BJ (cell line): ENCODE measurements around the gene BCL6B. TPM values are rescaled to one million over a fixed set of nuclear protein-coding genes. Genes with fewer than 3 reads are reported as not detected.

Experiments
- CTCF ChIA-PET: fragments of 350-600 bp; formaldehyde crosslinking; extraction: SDS; loops from one replicate; lab custom pipeline; 2021; ENCODE audit warnings: antibody characterized with exemption, inconsistent platforms; lab: Yijun Ruan, JAX
- POLR2A ChIA-PET: fragments of 300-600 bp; sonication (Branson Sonifier 250); formaldehyde crosslinking; extraction: SDS; loops from one replicate; lab custom pipeline; 2021; ENCODE audit warnings: antibody characterized with exemption; lab: Charles Lee
- DNase-seq: peaks from one replicate; pipeline ENCODE4 v3.0.0-alpha.2; 2011; ENCODE audit warnings: low read depth
- H3K27me3 ChIP-seq: 2 replicates; pipeline ENCODE4 v1.6.0; 2011; ENCODE audit warnings: low read length; ENCODE audit not compliant: control insufficient read depth, insufficient read depth
- H3K36me3 ChIP-seq: 2 replicates; pipeline ENCODE4 v1.5.1; 2011; ENCODE audit warnings: low read length; ENCODE audit not compliant: control insufficient read depth, insufficient read depth
- H3K4me3 ChIP-seq: 2 replicates; pipeline ENCODE4 v1.5.1; 2011; ENCODE audit warnings: low read depth, mild to moderate bottlenecking, control low read depth, low read length
- polyA plus RNA-seq: library from polyadenylated mRNA; depleted of rRNA; stranded (reverse); fragments of >200 nt; gene quantifications from 2 replicates; pipeline ENCODE4 v1.2.3, GENCODE V29; 2011
- TF ChIP-seq, protein P1 (sequence below): IDR thresholded peaks from 2 replicates; pipeline ENCODE4 v1.5.1; 2011; ENCODE audit warnings: low read depth, mild to moderate bottlenecking, control low read depth, inconsistent platforms, low read length, moderate library complexity; ENCODE audit not compliant: insufficient read depth

The BCL6B gene
- polyA plus RNA-seq, 1 experiment, result not detected

DNA sequence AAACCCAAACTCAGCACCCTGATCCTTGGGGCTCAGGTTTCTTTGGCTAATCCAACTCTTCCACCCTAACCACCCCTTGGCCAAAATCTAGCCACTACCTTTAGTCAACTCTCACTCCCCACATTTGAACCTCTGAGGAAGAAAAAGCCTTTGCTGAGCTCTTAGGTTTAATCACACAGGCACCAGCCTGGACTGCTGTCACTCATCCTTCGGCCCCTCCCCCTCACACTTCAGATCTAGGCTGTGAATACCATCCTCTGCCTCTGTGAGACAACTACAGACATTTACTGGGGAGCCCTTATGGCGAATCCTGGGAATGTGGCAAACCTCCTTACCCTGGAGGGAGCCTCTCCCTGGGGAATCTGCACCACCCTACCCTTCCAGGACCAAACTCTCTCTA lies 15.7 kb upstream of the BCL6B start:
- DNase-seq, result no peak
- H3K4me3 ChIP-seq, result no peak overlapping the region
- ChIA-PET CTCF (interaction anchor here (8.6 to 13.5 kb wide), 2 partner anchors 93 to 96 kb away, joined by 52 to 183 read pairs; no protein-coding TSS in a partner anchor), POLR2A (no interaction called here)
- no peaks in the 10 kb centered on the region for H3K27me3 ChIP-seq
- H3K36me3 ChIP-seq, result peaks cover 7% of the 10 kb centered on the region
- TF ChIP-seq, protein P1, sequence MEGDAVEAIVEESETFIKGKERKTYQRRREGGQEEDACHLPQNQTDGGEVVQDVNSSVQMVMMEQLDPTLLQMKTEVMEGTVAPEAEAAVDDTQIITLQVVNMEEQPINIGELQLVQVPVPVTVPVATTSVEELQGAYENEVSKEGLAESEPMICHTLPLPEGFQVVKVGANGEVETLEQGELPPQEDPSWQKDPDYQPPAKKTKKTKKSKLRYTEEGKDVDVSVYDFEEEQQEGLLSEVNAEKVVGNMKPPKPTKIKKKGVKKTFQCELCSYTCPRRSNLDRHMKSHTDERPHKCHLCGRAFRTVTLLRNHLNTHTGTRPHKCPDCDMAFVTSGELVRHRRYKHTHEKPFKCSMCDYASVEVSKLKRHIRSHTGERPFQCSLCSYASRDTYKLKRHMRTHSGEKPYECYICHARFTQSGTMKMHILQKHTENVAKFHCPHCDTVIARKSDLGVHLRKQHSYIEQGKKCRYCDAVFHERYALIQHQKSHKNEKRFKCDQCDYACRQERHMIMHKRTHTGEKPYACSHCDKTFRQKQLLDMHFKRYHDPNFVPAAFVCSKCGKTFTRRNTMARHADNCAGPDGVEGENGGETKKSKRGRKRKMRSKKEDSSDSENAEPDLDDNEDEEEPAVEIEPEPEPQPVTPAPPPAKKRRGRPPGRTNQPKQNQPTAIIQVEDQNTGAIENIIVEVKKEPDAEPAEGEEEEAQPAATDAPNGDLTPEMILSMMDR, result no peak

DNA sequence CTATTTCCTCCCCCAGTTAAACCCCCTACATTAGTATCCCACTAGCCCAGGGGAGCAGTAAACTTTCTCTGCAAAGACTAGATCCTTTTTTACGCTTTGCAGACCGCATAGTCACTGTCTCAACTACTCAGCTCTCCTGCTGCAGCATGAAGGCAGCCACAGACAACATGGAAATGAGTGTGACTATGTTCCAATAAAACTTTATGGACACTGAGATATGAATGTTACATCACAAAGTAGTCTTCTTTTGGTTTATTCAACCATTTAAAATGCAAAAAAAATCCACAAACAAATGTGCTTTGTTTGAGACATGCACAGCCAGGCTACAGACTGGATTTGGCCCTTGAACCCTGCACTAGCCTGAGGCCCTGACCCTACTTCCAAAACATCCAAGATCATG lies 12.3 kb upstream of the BCL6B start:
- CTCF ChIA-PET, result interaction anchor here (1.0 to 13.5 kb wide), 4 partner anchors 10 to 286 kb away, joined by 3 to 183 read pairs (median 4); no protein-coding TSS in a partner anchor
- H3K4me3 ChIP-seq, result no peak overlapping the region
- TF ChIP-seq, protein P1, result no peak
- H3K36me3 ChIP-seq, result peaks cover 5% of the 10 kb centered on the region
- H3K27me3 ChIP-seq, result no peaks in the 10 kb centered on the region
- POLR2A ChIA-PET, result no interaction called here
- DNase-seq, result no peak

DNA sequence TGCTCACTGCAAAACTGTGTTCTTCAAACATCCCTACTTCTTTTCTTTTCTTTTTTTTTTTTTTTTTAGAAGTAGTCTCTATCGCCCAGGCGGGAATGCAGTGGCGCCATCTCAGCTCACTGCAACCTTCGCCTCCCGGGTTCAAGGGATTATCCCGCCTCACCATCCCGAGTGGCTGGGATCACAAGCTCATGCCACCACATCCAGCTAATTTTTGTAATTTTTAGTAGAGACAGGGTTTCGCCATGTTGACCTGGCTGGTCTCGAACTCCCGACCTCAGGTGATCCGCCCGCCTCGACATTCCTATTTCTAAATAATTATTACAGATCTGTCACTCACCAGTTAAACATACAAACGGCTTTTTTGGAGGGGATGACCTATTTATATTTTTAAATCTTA lies 11.4 kb upstream of the BCL6B start:
- DNase-seq, result no peak
- Histone ChIP-seq H3K36me3 (peaks cover 5% of the 10 kb centered on the region), H3K27me3 (no peaks in the 10 kb centered on the region), H3K4me3 (peak overlapping the region; percentile 99)
- TF ChIP-seq, protein P1, result no peak
- ChIA-PET CTCF (interaction anchor here (0.6 to 13.5 kb wide), 4 partner anchors 11 to 345 kb away, joined by 3 to 183 read pairs (median 4); no protein-coding TSS in a partner anchor), POLR2A (no interaction called here)

DNA sequence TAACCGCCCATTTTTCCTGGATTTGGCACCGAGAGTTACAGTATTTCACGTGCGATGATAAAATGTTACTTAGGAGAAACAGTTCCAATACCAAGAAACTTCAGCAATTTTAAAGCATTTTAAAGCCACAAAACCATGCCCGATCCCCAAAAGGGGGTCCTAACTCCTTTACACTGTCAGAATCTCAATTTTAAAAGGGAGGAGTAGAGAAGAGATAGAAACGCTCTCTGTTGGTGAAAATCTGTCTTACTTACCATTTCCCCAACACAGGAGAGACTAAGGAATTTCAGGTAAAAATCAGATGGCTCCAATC lies 11.0 kb upstream of the BCL6B start:
- TF ChIP-seq, protein P1, result no peak
- Histone ChIP-seq H3K27me3 (no peaks in the 10 kb centered on the region), H3K4me3 (peak overlapping the region; percentile 99), H3K36me3 (peaks cover 6% of the 10 kb centered on the region)
- POLR2A ChIA-PET, result no interaction called here
- DNase-seq, result no peak
- CTCF ChIA-PET, result interaction anchor here (0.7 to 1.0 kb wide), 4 partner anchors 11 to 97 kb away, joined by 3 to 5 read pairs (median 3); no protein-coding TSS in a partner anchor

DNA sequence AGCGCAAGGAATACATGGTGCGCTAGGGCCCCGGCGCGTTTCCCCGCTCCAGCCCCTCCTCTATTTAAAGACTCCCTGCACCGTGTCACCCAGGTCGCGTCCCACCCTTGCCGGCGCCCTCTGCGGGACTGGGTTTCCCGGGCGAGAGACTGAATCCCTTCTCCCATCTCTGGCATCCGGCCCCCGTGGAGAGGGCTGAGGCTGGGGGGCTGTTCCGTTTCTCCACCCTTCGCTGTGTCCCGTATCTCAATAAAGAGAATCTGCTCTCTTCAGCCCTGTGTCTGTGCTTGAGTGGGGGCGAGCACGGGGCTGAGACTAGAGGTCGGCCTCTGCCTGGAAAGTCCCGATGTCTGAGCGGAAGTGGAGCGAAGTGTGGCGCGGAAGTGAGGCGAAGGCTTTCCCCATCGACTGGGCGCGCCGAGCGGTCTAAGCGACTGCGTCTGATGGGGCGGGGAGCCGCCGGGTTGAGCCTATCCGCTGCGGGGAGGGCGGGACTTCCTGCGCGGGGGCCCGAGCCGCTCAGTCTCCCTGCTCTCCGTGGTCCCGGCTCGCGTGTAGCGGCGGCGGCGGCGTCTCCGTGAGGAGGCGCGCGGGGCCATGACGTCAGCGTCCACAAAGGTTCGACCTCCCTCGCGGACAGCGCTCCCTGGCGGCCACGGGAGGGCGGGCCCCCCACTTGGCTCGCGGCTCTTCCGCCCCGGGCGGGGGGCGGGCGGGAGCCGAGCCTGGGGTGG lies 8.4 kb upstream of the BCL6B start:
- POLR2A ChIA-PET, result interaction anchor here (0.6 kb wide), 1 partner anchor 88 kb away, joined by 4 read pairs; no protein-coding TSS in a partner anchor
- TF ChIP-seq, protein P1, result peak; percentile 61
- CTCF ChIA-PET, result interaction anchor here (0.6 kb wide), 1 partner anchor 122 kb away, joined by 3 read pairs; no protein-coding TSS in a partner anchor
- peaks cover 8% of the 10 kb centered on the region for H3K36me3 ChIP-seq
- H3K4me3 ChIP-seq, result peak overlapping the region; percentile 99
- peak; percentile 78 for DNase-seq
- no peaks in the 10 kb centered on the region for H3K27me3 ChIP-seq
